Stimulated activated CD4-positive, alpha-beta T cell treated with anti-CD3 and anti-CD28 coated beads, Interleukin-4, amount 100 ng/mL, for 4 hours (primary cell): ENCODE data around the gene TBX19.
A peak's percentile ranks its signal among the peaks of the same experiment; 100 is the strongest.

Experiments
- DNase-seq, 2 experiments: peaks; one replicate each; pipeline ENCODE4 v3.0.0-alpha.2; 2020

TBX19 gene

GRCh38 chr1:168285521-168285790 lies 4.8 kb downstream of the TBX19 start:
- no peak for DNase-seq

- DNase-seq, result no peak
Observed at GRCh38 chr1:168285971-168286927, 5.6 kb downstream of the TBX19 start.

- no peak for DNase-seq
Observed at GRCh38 chr1:168287237-168287664, 6.6 kb downstream of the TBX19 start.

GRCh38 chr1:168288311-168289052 lies 7.8 kb downstream of the TBX19 start:
- DNase-seq, result no peak

GRCh38 chr1:168291222-168291837 lies 10.7 kb downstream of the TBX19 start:
- no peak for DNase-seq

GRCh38 chr1:168293356-168293755 lies 12.7 kb downstream of the TBX19 start:
- DNase-seq, result no peak

GRCh38 chr1:168295411-168296114 lies 14.9 kb downstream of the TBX19 start:
- no peak for DNase-seq

GRCh38 chr1:168297019-168297730 lies 16.5 kb downstream of the TBX19 start:
- DNase-seq, result no peak

- DNase-seq, result no peak
Observed at GRCh38 chr1:168298446-168298845, 17.8 kb downstream of the TBX19 start.

GRCh38 chr1:168300626-168301025 lies 19.9 kb downstream of the TBX19 start:
- DNase-seq, result no peak

GRCh38 chr1:168301664-168302320 lies 21.1 kb downstream of the TBX19 start:
- no peak for DNase-seq

GRCh38 chr1:168303716-168304540 lies 23.3 kb downstream of the TBX19 start:
- no peak for DNase-seq

GRCh38 chr1:168304865-168305264 lies 24.2 kb downstream of the TBX19 start:
- no peak for DNase-seq

- DNase-seq, result no peak
Observed at GRCh38 chr1:168312718-168313604, 32.3 kb downstream of the TBX19 start.

GRCh38 chr1:168316142-168316541 lies 35.5 kb downstream of the TBX19 start:
- no peak for DNase-seq

GRCh38 chr1:168317309-168317708 lies 36.6 kb downstream of the TBX19 start:
- no peak for DNase-seq

- DNase-seq, result no peak
Observed at GRCh38 chr1:168319691-168320090, 39.0 kb downstream of the TBX19 start.

GRCh38 chr1:168320149-168320548 lies 39.5 kb downstream of the TBX19 start:
- DNase-seq, result no peak

- peak in 1 of 2 experiments; percentile 5 for DNase-seq
Observed at GRCh38 chr1:168320800-168321450, 40.2 kb downstream of the TBX19 start.
